GM12872 (cell line): ENCODE data around the gene PRKN.

Source experiments
- TF ChIP-seq, protein P1 (sequence below): IDR thresholded peaks from 3 replicates; pipeline ENCODE4 v1.5.1; 2011; ENCODE audit warnings: low read depth, mild to moderate bottlenecking, low read length, moderate library complexity; ENCODE audit not compliant: insufficient read depth

The PRKN gene

DNA sequence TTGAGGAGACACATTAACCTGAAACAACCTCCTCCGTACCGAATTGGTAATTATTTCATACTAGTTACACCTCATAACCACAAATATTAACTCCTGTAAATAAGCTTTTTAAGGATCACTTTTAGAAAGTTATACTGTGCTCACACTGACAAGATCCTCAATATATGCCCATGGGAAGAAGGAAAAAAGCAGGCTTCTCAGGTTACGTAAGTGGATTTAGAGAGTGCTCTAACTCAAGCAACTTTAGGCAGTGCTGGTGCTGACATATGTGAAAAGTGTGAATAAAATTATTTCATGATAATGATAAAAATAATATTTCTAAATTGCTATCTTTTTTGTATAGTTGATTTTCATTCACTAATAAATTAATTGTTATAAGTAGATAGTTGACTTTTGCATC, 76.1 kb downstream of the PRKN start:
- TF ChIP-seq, protein P1, sequence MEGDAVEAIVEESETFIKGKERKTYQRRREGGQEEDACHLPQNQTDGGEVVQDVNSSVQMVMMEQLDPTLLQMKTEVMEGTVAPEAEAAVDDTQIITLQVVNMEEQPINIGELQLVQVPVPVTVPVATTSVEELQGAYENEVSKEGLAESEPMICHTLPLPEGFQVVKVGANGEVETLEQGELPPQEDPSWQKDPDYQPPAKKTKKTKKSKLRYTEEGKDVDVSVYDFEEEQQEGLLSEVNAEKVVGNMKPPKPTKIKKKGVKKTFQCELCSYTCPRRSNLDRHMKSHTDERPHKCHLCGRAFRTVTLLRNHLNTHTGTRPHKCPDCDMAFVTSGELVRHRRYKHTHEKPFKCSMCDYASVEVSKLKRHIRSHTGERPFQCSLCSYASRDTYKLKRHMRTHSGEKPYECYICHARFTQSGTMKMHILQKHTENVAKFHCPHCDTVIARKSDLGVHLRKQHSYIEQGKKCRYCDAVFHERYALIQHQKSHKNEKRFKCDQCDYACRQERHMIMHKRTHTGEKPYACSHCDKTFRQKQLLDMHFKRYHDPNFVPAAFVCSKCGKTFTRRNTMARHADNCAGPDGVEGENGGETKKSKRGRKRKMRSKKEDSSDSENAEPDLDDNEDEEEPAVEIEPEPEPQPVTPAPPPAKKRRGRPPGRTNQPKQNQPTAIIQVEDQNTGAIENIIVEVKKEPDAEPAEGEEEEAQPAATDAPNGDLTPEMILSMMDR, result no peak

DNA sequence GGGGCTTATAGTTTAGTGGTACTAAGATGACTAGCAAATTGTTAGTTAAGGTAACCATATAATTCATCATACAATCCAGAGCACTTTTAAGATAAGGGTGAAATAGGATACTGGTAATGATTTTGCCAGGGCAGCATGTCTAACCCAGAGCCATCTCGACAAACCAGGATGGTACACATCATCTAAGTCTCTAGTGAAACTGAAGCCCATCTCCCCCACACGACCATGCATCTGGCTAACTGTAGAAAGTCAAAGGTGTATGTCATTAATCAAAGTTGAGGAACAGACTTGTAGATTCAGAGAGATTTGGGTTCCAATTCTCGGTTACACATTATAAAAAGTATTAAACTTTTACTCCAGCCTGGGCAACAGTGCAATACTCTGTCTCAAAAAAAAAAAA, 78.3 kb downstream of the PRKN start:
- TF ChIP-seq, protein P1, result no peak

DNA sequence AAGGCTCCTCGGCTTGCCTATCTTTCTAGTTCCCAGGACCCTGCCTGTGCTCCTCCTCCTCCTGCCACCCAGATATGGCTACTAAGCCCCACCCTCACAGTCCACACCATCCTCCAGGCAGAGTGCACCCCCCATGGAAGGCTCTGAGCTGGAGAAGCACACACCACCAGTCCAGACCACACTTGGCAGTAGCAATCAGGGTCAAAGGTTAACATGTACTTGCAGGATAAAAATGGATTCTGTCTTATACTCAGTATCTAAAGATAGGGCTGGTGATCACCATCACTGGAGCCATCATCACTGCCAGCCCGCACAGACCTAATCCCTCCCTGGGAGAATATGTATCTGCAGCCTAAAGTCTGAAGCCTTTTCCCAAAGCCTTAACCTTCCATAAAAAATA, 83.4 kb downstream of the PRKN start:
- TF ChIP-seq, protein P1, result no peak

GRCh38 chr6:162640756-162641155, 86.8 kb downstream of the PRKN start:
- TF ChIP-seq, protein P1, result no peak

DNA sequence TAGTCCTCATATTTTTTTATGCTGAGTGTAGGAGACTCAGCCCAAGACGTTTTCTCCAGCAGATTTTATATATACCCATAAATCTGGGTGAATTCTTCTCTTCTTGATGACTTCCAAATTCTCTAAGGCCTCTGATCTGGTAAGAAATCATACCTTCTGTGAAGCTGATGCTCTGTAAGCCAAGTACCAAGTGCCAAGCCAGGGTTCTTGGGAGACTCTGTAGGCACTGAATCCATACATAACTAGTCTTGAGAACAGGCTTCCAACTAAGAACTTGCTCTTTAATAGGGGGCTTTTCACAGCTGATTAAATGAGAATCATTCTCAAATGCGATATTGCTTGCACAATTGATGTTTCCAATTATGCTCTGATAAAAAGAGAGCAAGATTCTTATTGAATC, 87.6 kb downstream of the PRKN start:
- TF ChIP-seq, protein P1, result no peak

GRCh38 chr6:162638931-162639574, 88.5 kb downstream of the PRKN start:
- TF ChIP-seq, protein P1, result no peak

DNA sequence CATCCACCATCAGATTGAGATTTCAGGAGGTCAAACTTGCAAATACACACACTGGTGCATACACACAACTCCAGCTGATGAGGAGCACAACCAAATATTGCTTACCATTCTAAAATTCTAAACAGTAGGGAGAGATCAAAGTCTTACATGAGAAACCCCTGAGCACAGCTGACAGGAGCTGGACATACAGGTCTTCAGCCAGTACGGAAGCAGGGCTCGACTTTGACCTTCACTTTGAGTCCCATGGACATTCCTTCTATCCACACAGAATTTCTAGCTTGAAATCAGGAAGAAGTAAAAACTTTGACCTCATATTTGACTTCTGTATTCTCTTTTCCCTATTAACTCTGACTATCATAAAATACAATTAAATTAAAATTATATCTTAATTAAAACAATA, 90.2 kb downstream of the PRKN start:
- TF ChIP-seq, protein P1, result no peak

DNA sequence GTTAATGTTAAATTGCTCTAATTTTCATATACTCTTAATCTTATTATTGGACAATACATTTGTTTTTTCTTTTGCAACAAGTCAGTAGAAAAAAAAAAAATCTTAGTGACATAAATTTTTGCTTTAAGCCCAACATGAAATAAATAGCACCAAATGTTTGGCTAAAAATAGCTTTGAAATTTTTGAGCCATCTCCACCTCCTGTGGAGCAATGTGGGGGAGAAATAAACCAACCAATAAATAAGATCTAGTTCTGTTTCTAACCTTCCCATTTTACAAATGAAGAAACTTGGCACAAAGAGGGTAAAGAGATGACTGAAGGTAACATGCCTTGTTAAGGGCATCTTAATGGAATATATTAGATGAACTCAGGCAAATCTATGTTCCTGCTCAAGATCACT, 91.4 kb downstream of the PRKN start:
- TF ChIP-seq, protein P1, result no peak
